NCI-H2227 (cell line): Measurements from ENCODE around the gene RAB35.

Source experiments
- DNase-seq: peaks from one replicate; lab custom pipeline; 2025; ENCODE audit not compliant: unreplicated experiment; lab: John Stamatoyannopoulos, UW

The RAB35 gene

GRCh38 chr12:120116441-120116791 lies at the start of gene RAB35:
Gene RAB35 (minus strand): TSS chr12:120116753. CDS start chr12:120116650, 103 bp downstream.
- no peak for DNase-seq

GRCh38 chr12:120164293-120164692 lies 47.7 kb upstream of the RAB35 start:
- no peak for DNase-seq

- no peak for DNase-seq
These were observed 46.2 kb upstream of the RAB35 start for GRCh38 chr12:120162763-120163162.

- DNase-seq = no peak
These were observed 45.3 kb upstream of the RAB35 start for GRCh38 chr12:120161852-120162251.

GRCh38 chr12:120159509-120160237 lies 43.1 kb upstream of the RAB35 start:
- DNase-seq = no peak

GRCh38 chr12:120158351-120158750 lies 41.8 kb upstream of the RAB35 start:
- DNase-seq = no peak

GRCh38 chr12:120157678-120158077 lies 41.1 kb upstream of the RAB35 start:
- DNase-seq = no peak

GRCh38 chr12:120156315-120157259 lies 40.0 kb upstream of the RAB35 start:
- DNase-seq = no peak

GRCh38 chr12:120155072-120155471 lies 38.5 kb upstream of the RAB35 start:
- DNase-seq = no peak

GRCh38 chr12:120150919-120151525 lies 34.5 kb upstream of the RAB35 start:
- DNase-seq = no peak

GRCh38 chr12:120148011-120148410 lies 31.5 kb upstream of the RAB35 start:
- no peak for DNase-seq

GRCh38 chr12:120145164-120145563 lies 28.6 kb upstream of the RAB35 start:
- no peak for DNase-seq

- no peak for DNase-seq
These were observed 27.7 kb upstream of the RAB35 start for GRCh38 chr12:120144215-120144614.

GRCh38 chr12:120142231-120142877 lies 25.8 kb upstream of the RAB35 start:
- no peak for DNase-seq

- no peak for DNase-seq
These were observed 24.8 kb upstream of the RAB35 start for GRCh38 chr12:120141336-120141735.

GRCh38 chr12:120140603-120141002 lies 24.1 kb upstream of the RAB35 start:
- DNase-seq = no peak

GRCh38 chr12:120139958-120140357 lies 23.4 kb upstream of the RAB35 start:
- no peak for DNase-seq

- no peak for DNase-seq
These were observed 21.8 kb upstream of the RAB35 start for GRCh38 chr12:120138366-120138765.

GRCh38 chr12:120137833-120138232 lies 21.3 kb upstream of the RAB35 start:
- no peak for DNase-seq

GRCh38 chr12:120136093-120136770 lies 19.7 kb upstream of the RAB35 start:
- no peak for DNase-seq
